Neuronal stem cell (in vitro differentiated cells): Measurements from ENCODE around the gene LRRC17.
"Not testable (repeated sequence)": the region's sequence is repeated elsewhere in the genome, so short reads cannot be mapped to it uniquely, and the experiment has no call there.

Experiments used
- DNase-seq: peaks from one replicate; pipeline ENCODE4 v3.0.0-alpha.2; 2013; ENCODE audit warnings: low spot score
- H2AFZ ChIP-seq: one replicate; pipeline ENCODE4 v1.6.1; 2013; ENCODE audit warnings: mild to moderate bottlenecking, low read length, inconsistent platforms
- H2AK5ac ChIP-seq: 2 replicates; pipeline ENCODE4 v1.6.1; 2013; ENCODE audit warnings: low read depth, mild to moderate bottlenecking, inconsistent platforms, low read length, moderate library complexity, mixed read lengths
- H2BK120ac ChIP-seq: 2 replicates; pipeline ENCODE4 v1.6.1; 2013; ENCODE audit warnings: low read depth, mild to moderate bottlenecking, inconsistent platforms, low read length, moderate library complexity, mixed read lengths
- H2BK12ac ChIP-seq: one replicate; pipeline ENCODE4 v1.6.1; 2013; ENCODE audit warnings: low read length, inconsistent platforms
- H2BK15ac ChIP-seq: 2 replicates; pipeline ENCODE4 v1.6.1; 2013; ENCODE audit warnings: mild to moderate bottlenecking, low read length, inconsistent platforms, mixed read lengths
- H2BK5ac ChIP-seq: one replicate; pipeline ENCODE4 v1.6.1; 2013; ENCODE audit warnings: inconsistent platforms, mild to moderate bottlenecking, low read length, moderate library complexity
- H3K14ac ChIP-seq: one replicate; pipeline ENCODE4 v1.6.1; 2013; ENCODE audit warnings: low read length, inconsistent platforms
- H3K18ac ChIP-seq: 2 replicates; pipeline ENCODE4 v1.6.1; 2013; ENCODE audit warnings: low read length, inconsistent platforms
- H3K23ac ChIP-seq: 2 replicates; pipeline ENCODE4 v1.6.1; 2013; ENCODE audit warnings: low read depth, mild to moderate bottlenecking, mixed read lengths, low read length, inconsistent platforms; ENCODE audit not compliant: poor library complexity
- H3K27ac ChIP-seq: replicated peaks from 3 replicates; pipeline ENCODE4 v1.5.1; 2013; ENCODE audit warnings: low read length, inconsistent platforms
- H3K27me3 ChIP-seq, 3 experiments: 2 replicates each; pipeline ENCODE4 v1.6.1; 2013; ENCODE audit warnings: low read length in 3 of 3, mild to moderate bottlenecking in 2 of 3, inconsistent platforms in 1 of 3, low read depth in 1 of 3, mixed read lengths in 1 of 3, moderate library complexity in 1 of 3; ENCODE audit not compliant: control insufficient read depth in 3 of 3, insufficient read depth in 3 of 3
- H3K36me3 ChIP-seq, 2 donors: replicated peaks in 1 of 2; 2 replicates each; pipeline ENCODE4 v1.6.1; 2013; ENCODE audit warnings: low read length in 2 of 2; ENCODE audit not compliant: control insufficient read depth in 2 of 2, insufficient read depth in 2 of 2
- H3K4ac ChIP-seq: 2 replicates; pipeline ENCODE4 v1.6.1; 2013; ENCODE audit warnings: inconsistent platforms, mild to moderate bottlenecking, low read length, moderate library complexity
- H3K4me1 ChIP-seq, 2 donors: 1 replicate in 1 of 2; 2 replicates in 1 of 2; pipeline ENCODE4 v1.6.1; 2013; ENCODE audit warnings: low read length in 2 of 2, low read depth in 1 of 2; ENCODE audit not compliant: control insufficient read depth in 2 of 2, insufficient read depth in 1 of 2
- H3K4me2 ChIP-seq: one replicate; pipeline ENCODE4 v1.6.1; 2013; ENCODE audit warnings: mild to moderate bottlenecking, low read length, inconsistent platforms; ENCODE audit not compliant: insufficient read depth, poor library complexity, severe bottlenecking
- H3K4me3 ChIP-seq, 2 donors: 2 replicates each; pipeline ENCODE4 v1.5.1; 2013; ENCODE audit warnings: low read length in 2 of 2, mild to moderate bottlenecking in 2 of 2, inconsistent platforms in 1 of 2, moderate library complexity in 1 of 2
- H3K79me1 ChIP-seq: one replicate; pipeline ENCODE4 v1.6.1; 2013; ENCODE audit warnings: low read depth, mild to moderate bottlenecking, inconsistent platforms, low read length, moderate library complexity
- H3K9ac ChIP-seq: one replicate; pipeline ENCODE4 v1.6.1; 2013; ENCODE audit warnings: mild to moderate bottlenecking, low read depth, low read length, inconsistent platforms; ENCODE audit not compliant: poor library complexity
- H3K9me3 ChIP-seq, 2 donors: replicated peaks in 1 of 2; 2 replicates each; pipeline versions ENCODE3 to v1.6.1; 2013; ENCODE audit warnings: low read length in 2 of 2, mild to moderate bottlenecking in 2 of 2, inconsistent platforms in 1 of 2, low read depth in 1 of 2, mixed read lengths in 1 of 2, moderate library complexity in 1 of 2; ENCODE audit not compliant: control insufficient read depth in 2 of 2, insufficient read depth in 1 of 2
- H4K8ac ChIP-seq: one replicate; pipeline ENCODE4 v1.6.1; 2013; ENCODE audit warnings: low read depth, mild to moderate bottlenecking, inconsistent platforms, low read length, moderate library complexity
- H4K91ac ChIP-seq: one replicate; pipeline ENCODE4 v1.6.1; 2013; ENCODE audit warnings: low read length, low read depth, mild to moderate bottlenecking, inconsistent platforms; ENCODE audit not compliant: poor library complexity
- WGBS, 2 donors: extraction: QIAGEN DNeasy Blood & Tissue Kit; methylation state at CpG; one replicate each; pipeline ENCODE4 v1.1.7; 2013; ENCODE audit warnings: missing lambda C conversion rate in 2 of 2, mixed read lengths in 1 of 2; ENCODE audit not compliant: insufficient read length in 2 of 2, insufficient replicate concordance in 1 of 2; ENCODE audit errors: extremely low coverage in 2 of 2; 5-methylcytosine and 5-hydroxymethylcytosine counted together

Gene LRRC17

DNA sequence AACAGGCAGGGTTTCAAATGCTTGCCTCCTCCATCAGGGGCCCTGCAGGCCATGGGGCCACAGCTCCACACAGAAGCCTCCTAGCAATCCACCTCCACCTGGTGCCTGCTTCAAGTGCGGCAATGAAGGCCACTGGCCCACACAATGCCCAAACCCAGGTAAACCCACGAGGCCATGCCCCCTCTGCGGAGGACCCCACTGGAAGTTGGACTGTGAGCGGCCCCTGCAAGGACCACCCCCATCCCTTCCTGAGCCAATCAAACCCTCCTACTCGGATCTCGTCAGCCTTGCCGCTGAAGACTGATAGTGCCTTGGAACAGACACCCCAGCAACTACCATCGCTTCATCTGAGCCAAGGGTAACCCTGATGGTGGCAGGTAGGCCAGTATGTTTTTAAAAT is 63.1 kb downstream of the LRRC17 start:
- no peak overlapping the region for H3K14ac ChIP-seq
- no peak overlapping the region for H2BK12ac ChIP-seq
- no CpG with 5 or more reads among the region's 8 CpGs for WGBS, 2 donors
- no peaks in the 10 kb centered on the region for H3K9me3 ChIP-seq
- no peak overlapping the region for H4K91ac ChIP-seq
- no peak overlapping the region for H2BK5ac ChIP-seq
- H3K4ac ChIP-seq = no peak overlapping the region
- H2AFZ ChIP-seq = no peak overlapping the region
- no peak overlapping the region for H3K4me2 ChIP-seq
- DNase-seq = no peak
- H3K27ac ChIP-seq = no peak overlapping the region
- H3K9ac ChIP-seq = no peak overlapping the region
- H2BK15ac ChIP-seq = no peak overlapping the region
- H3K18ac ChIP-seq = no peak overlapping the region
- no peak overlapping the region for H2BK120ac ChIP-seq
- H2AK5ac ChIP-seq = no peak overlapping the region
- H3K27me3 ChIP-seq = no peaks in the 10 kb centered on the region
- no peaks in the 10 kb centered on the region for H3K36me3 ChIP-seq
- H3K79me1 ChIP-seq = no peaks in the 10 kb centered on the region
- no peak overlapping the region for H3K4me3 ChIP-seq
- no peaks in the 10 kb centered on the region for H3K4me1 ChIP-seq
- H3K23ac ChIP-seq = no peak overlapping the region
- H4K8ac ChIP-seq = no peak overlapping the region

- Histone ChIP-seq H3K4me2 (no peak overlapping the region), H3K23ac (no peak overlapping the region), H3K36me3 (no peaks in the 10 kb centered on the region), H4K8ac (no peak overlapping the region), H2BK15ac (no peak overlapping the region), H2BK5ac (no peak overlapping the region), H3K14ac (no peak overlapping the region), H3K9me3 (no peaks in the 10 kb centered on the region), H2BK120ac (no peak overlapping the region), H3K4ac (no peak overlapping the region), H3K27ac (no peak overlapping the region), H2BK12ac (no peak overlapping the region), H3K79me1 (no peaks in the 10 kb centered on the region), H3K4me3 (no peak overlapping the region), H2AFZ (no peak overlapping the region), H3K9ac (no peak overlapping the region), H3K4me1 (no peaks in the 10 kb centered on the region), H3K27me3 (no peaks in the 10 kb centered on the region), H4K91ac (no peak overlapping the region), H3K18ac (no peak overlapping the region), H2AK5ac (no peak overlapping the region)
- DNase-seq = no peak
- 91% methylated on average over 1 of the region's 8 CpGs; no CpG with 5 or more reads in 1 of the 2 donors for WGBS, 2 donors
Measured at GRCh38 chr7:102976493-102976892, 63.7 kb downstream of the LRRC17 start.

GRCh38 chr7:102977586-102977985 is 64.8 kb downstream of the LRRC17 start:
- not testable (repeated sequence) for H2BK15ac ChIP-seq, H2AFZ ChIP-seq, H3K14ac ChIP-seq, H3K9ac ChIP-seq, H4K8ac ChIP-seq, H2BK120ac ChIP-seq, H2BK12ac ChIP-seq, H2AK5ac ChIP-seq, H3K27ac ChIP-seq, H3K4me3 ChIP-seq, H3K23ac ChIP-seq, H3K4ac ChIP-seq, H3K4me2 ChIP-seq, H3K18ac ChIP-seq, H3K79me1 ChIP-seq, DNase-seq, H3K27me3 ChIP-seq, H4K91ac ChIP-seq, H2BK5ac ChIP-seq, H3K9me3 ChIP-seq, H3K36me3 ChIP-seq, H3K4me1 ChIP-seq
- WGBS, 2 donors = no CpG with 5 or more reads among the region's 4 CpGs

DNA sequence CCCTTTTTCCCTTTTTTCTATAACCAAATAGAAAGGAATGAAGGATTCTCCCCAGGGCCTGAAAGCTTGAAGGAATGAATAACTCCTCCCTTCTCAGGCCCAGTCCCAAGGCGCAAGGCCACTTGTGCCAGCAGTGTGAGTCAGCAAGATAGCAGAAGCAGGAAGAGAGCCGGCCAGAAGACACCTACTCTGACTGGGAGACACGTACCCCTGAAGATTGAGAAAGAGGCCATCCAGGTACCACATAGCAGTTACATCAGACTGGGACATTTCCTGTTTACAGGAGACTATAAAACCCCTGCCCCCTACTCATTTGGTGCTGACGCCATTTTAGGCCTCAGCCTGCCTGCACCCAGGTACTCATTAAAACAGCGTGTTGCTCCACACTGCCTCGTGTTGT is 65.5 kb downstream of the LRRC17 start:
- Histone ChIP-seq H3K36me3 (no peaks in the 10 kb centered on the region), H3K9ac (no peak overlapping the region), H3K27ac (no peak overlapping the region), H3K14ac (no peak overlapping the region), H2AFZ (no peak overlapping the region), H4K8ac (no peak overlapping the region), H3K4me1 (no peaks in the 10 kb centered on the region), H3K9me3 (no peaks in the 10 kb centered on the region), H3K23ac (no peak overlapping the region), H3K79me1 (no peaks in the 10 kb centered on the region), H3K18ac (no peak overlapping the region), H3K4me3 (no peak overlapping the region), H2BK5ac (no peak overlapping the region), H2BK15ac (no peak overlapping the region), H3K4me2 (no peak overlapping the region), H2AK5ac (no peak overlapping the region), H2BK120ac (no peak overlapping the region), H4K91ac (no peak overlapping the region), H3K27me3 (no peaks in the 10 kb centered on the region), H2BK12ac (no peak overlapping the region), H3K4ac (no peak overlapping the region)
- WGBS, 2 donors = no CpG with 5 or more reads among the region's 6 CpGs
- no peak for DNase-seq
